GM20000 (cell line): ENCODE measurements around the gene ZBTB7B.
"Not testable (repeated sequence)": the region's sequence is repeated elsewhere in the genome, so short reads cannot be mapped to it uniquely, and the experiment has no call there.

Experiments used
- DNase-seq: peaks from one replicate; pipeline ENCODE4 v3.0.0; 2012; ENCODE audit warnings: low spot score
- TF ChIP-seq, protein P1 (sequence below): IDR thresholded peaks from 2 replicates; pipeline ENCODE4 v1.5.1; 2012; ENCODE audit warnings: mild to moderate bottlenecking, control low read depth; ENCODE audit errors: extremely low read depth, missing control alignments

The ZBTB7B gene

DNA sequence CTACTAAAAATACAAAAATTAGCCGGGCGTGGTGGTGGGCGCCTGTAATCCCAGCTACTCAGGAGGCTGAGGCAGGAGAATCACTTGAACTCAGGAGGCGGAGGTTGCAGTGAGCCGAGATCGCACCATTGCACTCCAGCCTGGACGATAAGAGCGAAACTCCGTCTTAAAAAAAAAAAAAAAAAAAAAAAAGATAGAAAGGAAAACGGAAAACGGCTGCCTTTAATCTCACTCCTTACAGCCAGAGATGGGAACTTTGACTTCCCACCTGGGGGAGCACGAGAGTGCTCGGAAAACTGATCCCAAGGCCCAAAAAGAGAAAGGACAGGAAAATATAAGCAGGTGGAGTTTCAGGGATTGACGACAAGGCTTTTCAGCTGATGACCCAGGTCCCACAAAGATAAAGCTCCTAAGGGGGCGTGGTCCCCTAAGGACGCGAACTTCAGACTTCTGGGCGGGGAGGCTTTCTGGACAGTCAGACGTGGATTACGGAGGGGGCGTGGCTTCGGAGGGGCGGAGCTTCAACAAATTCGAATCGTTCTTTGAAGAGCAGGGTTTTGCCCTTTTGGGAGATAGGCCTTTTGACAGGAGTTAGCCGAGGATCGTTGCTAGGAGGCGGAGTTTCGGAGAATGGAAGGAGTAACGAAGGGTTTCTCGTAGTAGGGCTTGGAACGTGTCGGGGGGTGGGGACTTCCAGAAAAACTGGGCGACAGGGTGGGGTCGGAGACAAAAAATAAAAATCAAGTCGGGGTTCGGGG is 29.1 kb upstream of the ZBTB7B start:
- DNase-seq, result peak; percentile 88
- TF ChIP-seq, protein P1, sequence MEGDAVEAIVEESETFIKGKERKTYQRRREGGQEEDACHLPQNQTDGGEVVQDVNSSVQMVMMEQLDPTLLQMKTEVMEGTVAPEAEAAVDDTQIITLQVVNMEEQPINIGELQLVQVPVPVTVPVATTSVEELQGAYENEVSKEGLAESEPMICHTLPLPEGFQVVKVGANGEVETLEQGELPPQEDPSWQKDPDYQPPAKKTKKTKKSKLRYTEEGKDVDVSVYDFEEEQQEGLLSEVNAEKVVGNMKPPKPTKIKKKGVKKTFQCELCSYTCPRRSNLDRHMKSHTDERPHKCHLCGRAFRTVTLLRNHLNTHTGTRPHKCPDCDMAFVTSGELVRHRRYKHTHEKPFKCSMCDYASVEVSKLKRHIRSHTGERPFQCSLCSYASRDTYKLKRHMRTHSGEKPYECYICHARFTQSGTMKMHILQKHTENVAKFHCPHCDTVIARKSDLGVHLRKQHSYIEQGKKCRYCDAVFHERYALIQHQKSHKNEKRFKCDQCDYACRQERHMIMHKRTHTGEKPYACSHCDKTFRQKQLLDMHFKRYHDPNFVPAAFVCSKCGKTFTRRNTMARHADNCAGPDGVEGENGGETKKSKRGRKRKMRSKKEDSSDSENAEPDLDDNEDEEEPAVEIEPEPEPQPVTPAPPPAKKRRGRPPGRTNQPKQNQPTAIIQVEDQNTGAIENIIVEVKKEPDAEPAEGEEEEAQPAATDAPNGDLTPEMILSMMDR, result no peak

DNA sequence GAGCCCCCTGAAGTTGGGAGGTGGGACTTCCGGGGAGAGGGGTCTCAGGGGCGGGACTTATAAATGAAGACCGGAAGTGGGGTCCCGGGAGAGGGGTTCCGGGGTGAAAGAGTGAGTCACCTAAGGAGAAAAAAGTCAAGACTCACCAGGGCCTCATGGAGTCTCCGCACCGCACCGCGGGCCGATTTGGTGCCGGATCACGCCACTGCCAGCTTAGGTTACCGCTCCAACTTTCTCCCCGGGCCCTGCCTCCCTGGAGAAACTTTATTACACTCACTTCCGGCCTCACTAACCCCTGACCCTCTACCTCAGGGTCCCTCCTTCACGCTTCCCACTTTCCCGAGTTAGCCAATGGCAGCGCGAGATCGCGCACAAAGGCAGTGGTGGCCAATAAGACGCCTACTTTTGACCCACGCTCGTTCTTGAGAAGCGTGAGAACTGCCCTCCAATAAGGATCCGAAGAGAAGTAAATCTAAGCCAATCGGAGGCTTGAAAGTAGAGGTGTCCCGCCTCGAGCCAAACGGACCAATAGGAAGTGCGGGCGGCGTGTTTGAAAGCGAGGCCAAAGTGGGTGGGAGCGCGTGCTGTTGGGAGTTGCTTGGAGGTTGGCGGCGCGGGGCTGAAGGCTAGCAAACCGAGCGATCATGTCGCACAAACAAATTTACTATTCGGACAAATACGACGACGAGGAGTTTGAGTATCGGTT is 28.3 kb upstream of the ZBTB7B start, which contains the start of gene CKS1B:
CKS1B (plus strand) TSS at position 580 of the 706 bp plus-strand sequence; CDS start at position 645, 65 bp downstream.
- peak; percentile 92 for DNase-seq

DNA sequence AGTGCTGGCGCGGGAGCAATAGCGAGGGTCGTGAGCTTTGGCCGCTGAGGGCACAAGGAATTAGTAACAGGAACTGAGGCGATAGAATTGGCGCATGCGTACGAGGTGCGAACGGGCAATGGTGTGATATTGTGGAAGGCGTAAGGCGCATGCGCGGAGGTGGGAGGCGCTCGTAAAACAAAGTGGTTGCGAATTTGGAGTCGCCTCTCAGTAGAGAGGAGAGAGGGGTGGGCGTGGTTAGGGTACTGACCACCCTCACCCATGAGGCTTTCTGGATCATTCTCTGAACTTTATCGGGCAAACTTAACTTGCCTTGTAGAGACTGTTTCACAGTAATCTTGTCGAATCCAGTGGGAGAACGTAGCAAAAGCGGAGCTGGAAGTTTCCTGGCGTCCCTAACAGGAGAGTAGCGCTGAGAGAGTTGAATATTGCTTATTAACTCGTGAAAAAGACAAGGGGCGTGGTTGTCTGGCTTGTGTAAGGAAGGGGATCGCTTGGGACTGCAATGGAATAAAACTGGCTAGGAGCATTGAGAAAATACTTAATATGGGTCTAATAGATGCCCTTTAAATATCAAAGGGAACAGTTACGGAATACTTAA is 27.7 kb upstream of the ZBTB7B start:
- TF ChIP-seq, protein P1, result no peak
- DNase-seq, result peak; percentile 87

More for the DNA sequence above, 28.3 kb upstream of the ZBTB7B start, which contains the start of gene CKS1B:
- TF ChIP-seq, protein P1, result no peak

DNA sequence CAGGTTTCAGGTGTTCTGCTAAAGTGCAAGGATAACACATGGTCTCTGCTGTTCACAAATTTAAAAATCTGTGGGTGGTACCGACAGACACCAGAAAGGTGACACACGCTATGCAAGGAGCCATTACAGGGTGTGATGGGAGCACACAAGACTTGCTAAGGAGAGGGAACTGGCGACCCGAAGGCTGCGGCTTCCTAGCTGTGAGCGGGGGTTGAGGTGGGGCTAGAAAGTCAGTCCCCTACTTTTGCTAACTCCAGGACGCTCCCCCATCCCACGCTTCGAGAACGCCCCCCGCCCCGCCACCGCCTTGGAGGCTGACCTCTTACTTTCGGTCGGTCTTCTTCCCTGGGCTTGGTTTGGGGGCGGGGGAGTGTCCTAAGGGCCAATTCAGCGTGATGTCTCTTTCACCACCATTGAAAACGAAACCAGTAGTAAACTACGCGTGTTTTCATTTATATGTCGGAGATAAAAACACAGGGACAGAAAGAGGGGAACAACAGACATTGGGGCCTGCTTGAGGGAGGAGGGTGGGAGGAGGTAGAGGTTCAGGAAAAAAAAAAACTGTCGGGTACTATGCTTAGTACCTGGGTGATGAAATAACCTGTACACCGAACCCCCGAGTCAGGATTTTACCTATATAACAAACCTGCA is 27.1 kb upstream of the ZBTB7B start:
- TF ChIP-seq, protein P1, result no peak
- peak; percentile 51 for DNase-seq

DNA sequence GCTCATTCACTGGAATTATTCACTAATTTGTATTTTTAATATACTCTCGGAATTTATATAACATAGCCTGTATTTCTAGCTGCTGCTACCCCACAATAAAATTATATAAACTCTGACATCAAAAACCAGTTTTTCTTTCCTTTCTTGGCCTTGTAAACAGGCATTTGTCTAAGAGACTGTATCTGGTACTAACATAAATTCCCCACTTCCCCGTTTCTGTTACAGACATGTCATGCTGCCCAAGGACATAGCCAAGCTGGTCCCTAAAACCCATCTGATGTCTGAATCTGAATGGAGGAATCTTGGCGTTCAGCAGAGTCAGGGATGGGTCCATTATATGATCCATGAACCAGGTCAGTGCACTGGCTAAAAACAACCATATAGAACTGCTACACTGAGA is 24.8 kb upstream of the ZBTB7B start:
- not testable (repeated sequence) for DNase-seq

DNA sequence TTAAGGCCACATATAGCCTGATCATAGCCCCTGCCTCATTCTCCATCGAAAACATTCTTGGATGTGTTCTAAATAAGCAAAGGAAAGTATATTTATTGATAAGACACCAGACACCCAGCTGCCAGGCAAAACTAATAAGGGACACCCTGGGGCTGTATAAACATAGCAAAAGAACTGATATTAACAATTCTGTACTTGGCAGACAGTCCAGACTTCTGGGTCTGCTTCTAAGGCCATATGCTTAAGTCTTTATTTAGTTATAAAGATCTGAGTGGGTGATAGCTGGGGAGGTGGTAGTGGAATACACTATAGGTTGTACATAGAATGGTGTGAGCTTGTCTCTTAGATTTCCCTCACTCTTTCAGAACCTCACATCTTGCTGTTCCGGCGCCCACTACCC is 24.2 kb upstream of the ZBTB7B start:
- TF ChIP-seq, protein P1, result no peak
- DNase-seq, result no peak

DNA sequence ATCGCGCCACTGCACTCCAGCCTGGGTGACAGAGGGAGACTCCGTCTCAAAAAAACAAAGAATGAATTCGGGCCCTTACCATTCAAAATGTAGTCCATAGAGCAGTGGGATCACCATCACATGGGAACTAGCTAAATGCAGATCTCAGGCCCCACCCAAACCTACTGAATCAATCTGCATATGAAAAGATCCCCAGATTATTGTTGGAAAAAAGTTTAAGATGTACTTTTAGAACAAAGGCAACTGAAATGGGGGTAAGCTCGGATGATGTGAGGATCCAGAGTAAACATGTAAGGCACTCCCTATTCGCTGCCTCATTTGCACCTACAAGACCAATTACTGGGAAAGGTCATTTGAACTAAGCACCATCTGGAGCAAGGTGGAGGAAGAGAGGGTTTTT is 20.3 kb upstream of the ZBTB7B start:
- DNase-seq, result no peak

More for the DNA sequence above, 20.3 kb upstream of the ZBTB7B start:
- TF ChIP-seq, protein P1, result no peak
